Uterus (tissue), 4 donors: ENCODE measurements around the gene ZNF33A. TPM values are rescaled to one million over a fixed set of nuclear protein-coding genes. Genes with fewer than 3 reads are reported as not detected.
"Not testable (repeated sequence)": the region's sequence is repeated elsewhere in the genome, so short reads cannot be mapped to it uniquely, and the experiment has no call there.

Experiments used
- DNase-seq, 2 donors: peaks; one replicate each; pipeline ENCODE4 v3.0.0-alpha.2; 2019 to 2020
- H3K27ac ChIP-seq, 2 donors: fragments of 200-600 bp; sonication (generic); 1 replicate in 1 of 2; 2 replicates in 1 of 2; pipeline ENCODE4 v1.5.1; 2016 to 2018
- H3K27me3 ChIP-seq, 2 donors: fragments of 200-600 bp; sonication (generic); one replicate each; pipeline ENCODE4 v1.5.1; 2018 to 2019; ENCODE audit warnings: control low read depth in 1 of 2
- H3K36me3 ChIP-seq, 2 donors: fragments of 200-600 bp; sonication (generic); one replicate each; pipeline ENCODE4 v1.5.1; 2019; ENCODE audit warnings: control low read depth in 1 of 2
- H3K4me1 ChIP-seq, 2 donors: fragments of 200-600 bp; sonication (generic); one replicate each; pipeline ENCODE4 v1.5.1; 2018 to 2019; ENCODE audit warnings: control low read depth in 1 of 2
- H3K4me3 ChIP-seq, 2 donors: fragments of 200-600 bp; sonication (generic); 1 replicate in 1 of 2; 2 replicates in 1 of 2; pipeline ENCODE4 v1.5.1; 2018 to 2019; ENCODE audit warnings: mild to moderate bottlenecking in 1 of 2
- H3K9me3 ChIP-seq, 2 donors: fragments of 200-600 bp; sonication (generic); one replicate each; pipeline ENCODE4 v1.5.1; 2019; ENCODE audit warnings: control low read depth in 1 of 2
- CTCF ChIP-seq, 4 experiments: fragments of 200-600 bp in 2 of 4; fragments of 450-650 bp in 2 of 4; sonication (generic) in 2 of 4; IDR thresholded peaks; one replicate each; pipeline ENCODE4 v1.5.1; 2016 to 2019; ENCODE audit warnings: antibody characterized with exemption in 4 of 4, mild to moderate bottlenecking in 2 of 4, moderate library complexity in 1 of 4
- POLR2A ChIP-seq, 2 donors: fragments of 450-650 bp; IDR thresholded peaks; one replicate each; pipeline ENCODE4 v1.6.1; 2016; ENCODE audit warnings: antibody characterized with exemption in 2 of 2, mild to moderate bottlenecking in 1 of 2, moderate library complexity in 1 of 2
- intact Hi-C: fragments of 100-400 bp; cut with DNase I; formaldehyde crosslinking; loops from one replicate; pipeline ENCODE4 v1.15.1; 2023; ENCODE audit warnings: low total_unique reads
- total RNA-seq, 4 donors: library from RNA; depleted of rRNA in 3 of 4; stranded (reverse); fragments of >200 nt in 3 of 4; gene quantifications; one replicate each; pipeline versions ENCODE4 v1.1.0 to v1.2.4, GENCODE V29; 2014 to 2023
- donor health status: DM: yes; HTN: yes; CAD: no.

ZNF33A gene
- total RNA-seq, 4 donors from 2014 or later: 21.8 to 77.8 (median 33.9) TPM

GRCh38 chr10:38043516-38043915 lies 33.0 kb downstream of the ZNF33A start:
- intact Hi-C loops: no loop called here

GRCh38 chr10:38045129-38045528 lies 34.7 kb downstream of the ZNF33A start:
- Histone ChIP-seq H3K36me3 (no peaks in the 10 kb centered on the region), H3K27ac (no peak overlapping the region), H3K4me3 (no peak overlapping the region), H3K9me3 (no peaks in the 10 kb centered on the region), H3K27me3 (no peaks in the 10 kb centered on the region), H3K4me1 (no peaks in the 10 kb centered on the region)
- no peak for DNase-seq
- no peak for TF ChIP-seq POLR2A (IDR thresholded peaks at IDR 0.05)
- TF ChIP-seq CTCF (IDR thresholded peaks at IDR 0.05): no peak
- intact Hi-C loops: no loop called here

More at GRCh38 chr10:38043516-38043915, 33.0 kb downstream of the ZNF33A start:
- Histone ChIP-seq H3K9me3 (no peaks in the 10 kb centered on the region), H3K4me3 (no peak overlapping the region), H3K27ac (no peak overlapping the region), H3K4me1 (no peaks in the 10 kb centered on the region), H3K36me3 (no peaks in the 10 kb centered on the region), H3K27me3 (no peaks in the 10 kb centered on the region)
- no peak for DNase-seq
- no peak for TF ChIP-seq POLR2A (IDR thresholded peaks at IDR 0.05)
- no peak for TF ChIP-seq CTCF (IDR thresholded peaks at IDR 0.05)

GRCh38 chr10:38047666-38048065 lies 37.2 kb downstream of the ZNF33A start:
- Histone ChIP-seq H3K27me3 (no peaks in the 10 kb centered on the region), H3K27ac (no peak overlapping the region), H3K36me3 (no peaks in the 10 kb centered on the region), H3K4me1 (no peaks in the 10 kb centered on the region), H3K4me3 (no peak overlapping the region), H3K9me3 (no peaks in the 10 kb centered on the region)
- DNase-seq: no peak
- TF ChIP-seq CTCF (IDR thresholded peaks at IDR 0.05) (no peak), POLR2A (IDR thresholded peaks at IDR 0.05) (no peak)
- intact Hi-C loops: no loop called here

- Histone ChIP-seq H3K36me3 (no peaks in the 10 kb centered on the region), H3K27ac (no peak overlapping the region), H3K4me1 (no peaks in the 10 kb centered on the region), H3K27me3 (no peaks in the 10 kb centered on the region), H3K9me3 (peaks cover 0 to 22% of the 10 kb centered on the region in 2 donors), H3K4me3 (no peak overlapping the region)
- intact Hi-C loops: no loop called here
- TF ChIP-seq POLR2A (IDR thresholded peaks at IDR 0.05): no peak
- TF ChIP-seq CTCF (IDR thresholded peaks at IDR 0.05): no peak
- no peak for DNase-seq
Observed at GRCh38 chr10:38050212-38050611, 39.7 kb downstream of the ZNF33A start.

GRCh38 chr10:38054361-38054797 lies 43.9 kb downstream of the ZNF33A start:
- no peak for DNase-seq
- no peaks in the 10 kb centered on the region for H3K36me3 ChIP-seq

GRCh38 chr10:38055274-38055894 lies 44.9 kb downstream of the ZNF33A start:
- H3K36me3 ChIP-seq, DNase-seq, H3K4me1 ChIP-seq, H3K4me3 ChIP-seq, intact Hi-C loops, H3K27me3 ChIP-seq, H3K27ac ChIP-seq: not testable (repeated sequence)
- peaks cover 0 to 40% of the 10 kb centered on the region in 2 donors for H3K9me3 ChIP-seq

More at GRCh38 chr10:38054361-38054797, 43.9 kb downstream of the ZNF33A start:
- H3K27ac ChIP-seq: no peak overlapping the region
- no peak overlapping the region for H3K4me3 ChIP-seq
- no peaks in the 10 kb centered on the region for H3K27me3 ChIP-seq
- H3K9me3 ChIP-seq: peaks cover 0 to 40% of the 10 kb centered on the region in 2 donors
- intact Hi-C loops: no loop called here
- TF ChIP-seq POLR2A (IDR thresholded peaks at IDR 0.05) (no peak), CTCF (IDR thresholded peaks at IDR 0.05) (no peak)
- no peaks in the 10 kb centered on the region for H3K4me1 ChIP-seq

- H3K9me3 ChIP-seq, H3K27ac ChIP-seq, H3K4me3 ChIP-seq, H3K27me3 ChIP-seq, H3K36me3 ChIP-seq, intact Hi-C loops, DNase-seq, H3K4me1 ChIP-seq: not testable (repeated sequence)
Observed at GRCh38 chr10:38069663-38070062, 59.2 kb downstream of the ZNF33A start.
